Gastrocnemius medialis (tissue), 4 donors: ENCODE measurements around the gene ZNF584.
"Not testable (repeated sequence)": the region's sequence is repeated elsewhere in the genome, so short reads cannot be mapped to it uniquely, and the experiment has no call there.

Source experiments
- POLR2A ChIP-seq, 2 donors: fragments of 450-650 bp; IDR thresholded peaks; one replicate each; pipeline ENCODE4 v1.6.1; 2017; ENCODE audit warnings: antibody characterized with exemption in 2 of 2, mild to moderate bottlenecking in 2 of 2, moderate library complexity in 2 of 2
- TF ChIP-seq, protein P1 (sequence below), 5 experiments: fragments of 450-650 bp in 3 of 5; fragments of 200-600 bp in 2 of 5; sonication (generic) in 2 of 5; IDR thresholded peaks in 4 of 5; conservative IDR thresholded peaks in 1 of 5; 1 replicate in 4 of 5; 2 replicates in 1 of 5; pipeline ENCODE4 v1.5.1; 2016 to 2019; ENCODE audit warnings: antibody characterized with exemption in 5 of 5, mild to moderate bottlenecking in 3 of 5, moderate library complexity in 3 of 5

DNA sequence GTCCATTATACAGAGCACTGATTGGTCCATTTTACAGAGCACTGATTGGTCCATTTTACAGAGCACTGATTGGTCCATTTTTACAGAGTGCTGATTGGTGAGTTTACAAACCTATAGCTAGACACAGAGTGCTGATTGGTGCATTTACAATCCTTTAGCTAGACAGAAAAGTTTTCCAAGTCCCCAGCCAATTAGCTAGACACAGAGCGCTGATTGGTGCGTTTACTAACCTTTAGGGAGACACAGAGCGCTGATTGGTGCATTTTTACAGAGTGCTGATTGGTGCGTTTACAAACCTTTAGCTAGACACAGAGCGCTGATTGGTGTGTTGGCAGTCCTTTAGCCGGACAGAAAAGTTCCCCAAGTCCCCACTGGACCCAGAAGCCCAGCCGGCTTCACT, 34.5 kb downstream of the ZNF584 start:
- TF ChIP-seq POLR2A (IDR thresholded peaks at IDR 0.05) = not testable (repeated sequence)
- TF ChIP-seq, protein P1, sequence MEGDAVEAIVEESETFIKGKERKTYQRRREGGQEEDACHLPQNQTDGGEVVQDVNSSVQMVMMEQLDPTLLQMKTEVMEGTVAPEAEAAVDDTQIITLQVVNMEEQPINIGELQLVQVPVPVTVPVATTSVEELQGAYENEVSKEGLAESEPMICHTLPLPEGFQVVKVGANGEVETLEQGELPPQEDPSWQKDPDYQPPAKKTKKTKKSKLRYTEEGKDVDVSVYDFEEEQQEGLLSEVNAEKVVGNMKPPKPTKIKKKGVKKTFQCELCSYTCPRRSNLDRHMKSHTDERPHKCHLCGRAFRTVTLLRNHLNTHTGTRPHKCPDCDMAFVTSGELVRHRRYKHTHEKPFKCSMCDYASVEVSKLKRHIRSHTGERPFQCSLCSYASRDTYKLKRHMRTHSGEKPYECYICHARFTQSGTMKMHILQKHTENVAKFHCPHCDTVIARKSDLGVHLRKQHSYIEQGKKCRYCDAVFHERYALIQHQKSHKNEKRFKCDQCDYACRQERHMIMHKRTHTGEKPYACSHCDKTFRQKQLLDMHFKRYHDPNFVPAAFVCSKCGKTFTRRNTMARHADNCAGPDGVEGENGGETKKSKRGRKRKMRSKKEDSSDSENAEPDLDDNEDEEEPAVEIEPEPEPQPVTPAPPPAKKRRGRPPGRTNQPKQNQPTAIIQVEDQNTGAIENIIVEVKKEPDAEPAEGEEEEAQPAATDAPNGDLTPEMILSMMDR (IDR thresholded peaks at IDR 0.05 in 4 of 5, conservative IDR thresholded peaks at IDR 0.05 in 1 of 5) = not testable (repeated sequence)
